HepG2 (cell line): ENCODE results near the gene C16orf54.

Source experiments
- EP300 ChIP-seq, 3 experiments: sonication (generic) in 1 of 3; formaldehyde crosslinking in 1 of 3; IDR thresholded peaks; 2 replicates each; pipeline versions ENCODE4 v1.5.1 to v1.6.1; 2011 to 2020; ENCODE audit warnings: low read depth in 2 of 3, low read length in 2 of 3, borderline replicate concordance in 1 of 3, improper control_type of control experiment in 1 of 3, mild to moderate bottlenecking in 1 of 3, missing genetic modification reagents in 1 of 3, moderate library complexity in 1 of 3
- MAZ ChIP-seq, 2 experiments: sonication (generic) in 1 of 2; formaldehyde crosslinking in 1 of 2; IDR thresholded peaks; 2 replicates each; pipeline versions ENCODE4 v1.5.0 to v1.6.1; 2012 to 2020; ENCODE audit warnings: low read depth in 2 of 2, mild to moderate bottlenecking in 2 of 2, borderline replicate concordance in 1 of 2, improper control_type of control experiment in 1 of 2, low read length in 1 of 2, missing genetic modification reagents in 1 of 2, moderate library complexity in 1 of 2
- NR2F2 ChIP-seq: IDR thresholded peaks from 2 replicates; pipeline ENCODE4 v1.6.1; 2012; ENCODE audit warnings: low read depth, inconsistent platforms, borderline replicate concordance
- POGZ ChIP-seq: sonication (generic); formaldehyde crosslinking; IDR thresholded peaks from 2 replicates; pipeline ENCODE4 v1.4.0; 2020; ENCODE audit warnings: mild to moderate bottlenecking, missing genetic modification reagents
- POLR2A ChIP-seq, 2 experiments: IDR thresholded peaks; 2 replicates each; pipeline ENCODE4 v1.6.1; 2011; ENCODE audit warnings: low read depth in 2 of 2, low read length in 2 of 2, mild to moderate bottlenecking in 1 of 2, moderate library complexity in 1 of 2; ENCODE audit not compliant: insufficient read depth in 1 of 2
- POLR2AphosphoS5 ChIP-seq: IDR thresholded peaks from 2 replicates; pipeline ENCODE4 v1.6.1; 2012; ENCODE audit warnings: low read depth, low read length
- SRF ChIP-seq: IDR thresholded peaks from 2 replicates; pipeline ENCODE4 v1.6.1; 2011; ENCODE audit warnings: mild to moderate bottlenecking, low read depth, low read length, moderate library complexity
- TCF12 ChIP-seq, 2 experiments: fragments of 450-650 bp in 1 of 2; sonication (generic) in 1 of 2; formaldehyde crosslinking in 1 of 2; IDR thresholded peaks; 2 replicates each; pipeline versions ENCODE4 v1.6.1 to v1.8.0; 2017 to 2022; ENCODE audit warnings: antibody characterized with exemption in 1 of 2, mild to moderate bottlenecking in 1 of 2, missing genetic modification reagents in 1 of 2, moderate library complexity in 1 of 2
- TGIF2 ChIP-seq: IDR thresholded peaks from 2 replicates; pipeline ENCODE4 v1.6.1; 2016; ENCODE audit warnings: control low read depth, missing compliant biosample characterization
- ZNF589 ChIP-seq: sonication (generic); formaldehyde crosslinking; conservative IDR thresholded peaks from 2 replicates; pipeline ENCODE4 v1.8.0; 2022; ENCODE audit warnings: mild to moderate bottlenecking, moderate library complexity, missing genetic modification reagents
- ZNF772 ChIP-seq: sonication (generic); formaldehyde crosslinking; IDR thresholded peaks from 2 replicates; pipeline ENCODE4 v1.5.0; 2020; ENCODE audit warnings: mild to moderate bottlenecking, missing genetic modification reagents
- TF ChIP-seq, protein P1 (sequence below): sonication (generic); formaldehyde crosslinking; IDR thresholded peaks from 2 replicates; pipeline ENCODE4 v1.8.0; 2022; ENCODE audit warnings: missing genetic modification reagents, mild to moderate bottlenecking, borderline replicate concordance

- TF ChIP-seq POGZ (CRISPR knock-in tag) (no peak), MAZ (IDR thresholded peaks at IDR 0.05; ENCODE audit: borderline replicate concordance, low read depth, low read length) (no peak), MAZ (CRISPR knock-in tag; IDR thresholded peaks at IDR 0.05; ENCODE audit: low read depth) (no peak), POLR2A (IDR thresholded peaks at IDR 0.05; ENCODE audit: insufficient read depth in 1 of 2, low read depth in 2 of 2, low read length in 2 of 2) (no peak), EP300 (IDR thresholded peaks at IDR 0.05; ENCODE audit: low read depth in 2 of 2, low read length in 2 of 2) (no peak), EP300 (CRISPR knock-in tag; IDR thresholded peaks at IDR 0.05; ENCODE audit: borderline replicate concordance) (no peak), TGIF2 (CRISPR knock-in tag) (no peak), TCF12 (IDR thresholded peaks at IDR 0.05) (no peak), TCF12 (CRISPR knock-in tag; IDR thresholded peaks at IDR 0.05) (no peak), SRF (no peak), POLR2AphosphoS5 (no peak), NR2F2 (no peak), ZNF589 (CRISPR knock-in tag) (no peak), ZNF772 (CRISPR knock-in tag) (no peak)
- TF ChIP-seq, protein P1, sequence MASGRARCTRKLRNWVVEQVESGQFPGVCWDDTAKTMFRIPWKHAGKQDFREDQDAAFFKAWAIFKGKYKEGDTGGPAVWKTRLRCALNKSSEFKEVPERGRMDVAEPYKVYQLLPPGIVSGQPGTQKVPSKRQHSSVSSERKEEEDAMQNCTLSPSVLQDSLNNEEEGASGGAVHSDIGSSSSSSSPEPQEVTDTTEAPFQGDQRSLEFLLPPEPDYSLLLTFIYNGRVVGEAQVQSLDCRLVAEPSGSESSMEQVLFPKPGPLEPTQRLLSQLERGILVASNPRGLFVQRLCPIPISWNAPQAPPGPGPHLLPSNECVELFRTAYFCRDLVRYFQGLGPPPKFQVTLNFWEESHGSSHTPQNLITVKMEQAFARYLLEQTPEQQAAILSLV (CRISPR knock-in tag) = no peak
Observed at GRCh38 chr16:29790949-29791844, 45.4 kb upstream of the C16orf54 start.
